Measurements from ENCODE around the gene RGS12. TPM values are rescaled to one million over a fixed set of nuclear protein-coding genes. Genes with fewer than 3 reads are reported as not detected.

The RGS12 gene
- total and polyA plus RNA-seq, 2 donors (not counting 1 experiment from before 2014, with no cell fraction given), result 3.5 to 13.9 TPM

DNA sequence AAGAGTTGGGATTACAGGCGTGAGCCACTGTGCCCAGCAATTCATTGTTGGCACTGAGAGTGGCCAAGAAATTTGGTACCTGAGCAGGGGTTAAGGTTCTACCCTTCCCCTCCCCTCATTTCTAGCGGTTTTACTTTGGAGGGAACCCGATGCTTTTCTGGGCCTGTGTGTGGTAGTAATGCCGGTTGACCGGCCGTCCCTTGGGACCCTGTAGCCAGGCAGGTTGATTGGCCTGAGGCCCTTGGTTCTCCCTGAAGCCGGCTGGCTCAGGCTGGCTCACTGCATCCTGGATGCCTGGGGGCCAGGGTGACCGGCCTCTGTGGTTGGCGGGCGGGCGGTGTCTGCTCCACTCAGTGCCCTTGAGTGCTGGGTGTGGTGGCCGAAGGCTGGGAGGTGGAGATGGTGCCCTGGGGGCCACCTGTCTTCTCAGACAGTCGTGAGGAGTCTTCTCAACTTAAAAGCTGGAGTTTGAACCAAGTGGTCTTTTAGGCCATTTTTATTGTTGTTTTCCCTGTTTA lies 45.6 kb downstream of the RGS12 start:
- Histone ChIP-seq H3K9me3 (ENCODE audit: control extremely low read depth in 1 of 3, control insufficient read depth in 2 of 3, insufficient read depth in 1 of 3, low read length in 2 of 3) (no peaks in the 10 kb centered on the region), H3K4me1 (ENCODE audit: control insufficient read depth in 2 of 2, insufficient read depth in 2 of 2, low read length in 2 of 2) (no peaks in the 10 kb centered on the region), H3K36me3 (replicated peaks in 1 of 2; ENCODE audit: control extremely low read depth in 1 of 2, control insufficient read depth in 1 of 2, extremely low read depth in 1 of 2, insufficient read depth in 2 of 2, low read length in 1 of 2) (no peaks in the 10 kb centered on the region), H3K27ac (ENCODE audit: low read length in 2 of 2) (no peak overlapping the region), H3K4me3 (ENCODE audit: control extremely low read depth in 1 of 5, extremely low read depth in 1 of 5, insufficient read depth in 1 of 5, low read depth in 2 of 5, low read length in 4 of 5) (no peak overlapping the region), H4K20me1 (ENCODE audit: control insufficient read depth, insufficient read depth, low read length, poor library complexity, severe bottlenecking) (no peaks in the 10 kb centered on the region), H3K27me3 (replicated peaks in 1 of 4; ENCODE audit: control extremely low read depth in 1 of 4, control insufficient read depth in 3 of 4, insufficient read depth in 4 of 4, low read length in 3 of 4) (no peaks in the 10 kb centered on the region), H3K4me2 (replicated peaks; ENCODE audit: low read depth, low read length, poor library complexity, severe bottlenecking) (no peak overlapping the region), H2AFZ (ENCODE audit: insufficient read depth, low read depth, low read length, poor library complexity, severe bottlenecking) (no peak overlapping the region), H3K79me2 (ENCODE audit: control insufficient read depth, insufficient read depth, low read length) (no peaks in the 10 kb centered on the region), H3K9ac (ENCODE audit: low read length) (no peak overlapping the region)
- ChIA-PET CTCF (interaction anchor here (1.0 kb wide), 1 partner anchor 8 kb away, joined by 5 read pairs; no protein-coding TSS in a partner anchor), POLR2A (no interaction called here)
- no peak overlapping the region for H3K4me3 Mint-ChIP-seq
- no peak for DNase-seq
- TF ChIP-seq EZH2 (IDR thresholded peaks at IDR 0.05; ENCODE audit: borderline replicate concordance, insufficient read depth, low read depth, low read length, poor library complexity, severe bottlenecking), result no peak
- TF ChIP-seq, protein P1, sequence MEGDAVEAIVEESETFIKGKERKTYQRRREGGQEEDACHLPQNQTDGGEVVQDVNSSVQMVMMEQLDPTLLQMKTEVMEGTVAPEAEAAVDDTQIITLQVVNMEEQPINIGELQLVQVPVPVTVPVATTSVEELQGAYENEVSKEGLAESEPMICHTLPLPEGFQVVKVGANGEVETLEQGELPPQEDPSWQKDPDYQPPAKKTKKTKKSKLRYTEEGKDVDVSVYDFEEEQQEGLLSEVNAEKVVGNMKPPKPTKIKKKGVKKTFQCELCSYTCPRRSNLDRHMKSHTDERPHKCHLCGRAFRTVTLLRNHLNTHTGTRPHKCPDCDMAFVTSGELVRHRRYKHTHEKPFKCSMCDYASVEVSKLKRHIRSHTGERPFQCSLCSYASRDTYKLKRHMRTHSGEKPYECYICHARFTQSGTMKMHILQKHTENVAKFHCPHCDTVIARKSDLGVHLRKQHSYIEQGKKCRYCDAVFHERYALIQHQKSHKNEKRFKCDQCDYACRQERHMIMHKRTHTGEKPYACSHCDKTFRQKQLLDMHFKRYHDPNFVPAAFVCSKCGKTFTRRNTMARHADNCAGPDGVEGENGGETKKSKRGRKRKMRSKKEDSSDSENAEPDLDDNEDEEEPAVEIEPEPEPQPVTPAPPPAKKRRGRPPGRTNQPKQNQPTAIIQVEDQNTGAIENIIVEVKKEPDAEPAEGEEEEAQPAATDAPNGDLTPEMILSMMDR (IDR thresholded peaks at IDR 0.05), result no peak
- intact Hi-C loops (cut with micrococcal nuclease), result no loop called here
- H3K4me1 Mint-ChIP-seq, result peaks cover 6% of the 10 kb centered on the region
- no peaks in the 10 kb centered on the region for H3K27me3 Mint-ChIP-seq
- no peak overlapping the region for H3K27ac Mint-ChIP-seq
- ATAC-seq (ENCODE audit: low read depth), result no peak
- no peaks in the 10 kb centered on the region for H3K9me3 Mint-ChIP-seq (ENCODE audit: insufficient read depth)
- 97% methylated on average over 10 of the region's 13 CpGs for WGBS (ENCODE audit: insufficient coverage)

DNA sequence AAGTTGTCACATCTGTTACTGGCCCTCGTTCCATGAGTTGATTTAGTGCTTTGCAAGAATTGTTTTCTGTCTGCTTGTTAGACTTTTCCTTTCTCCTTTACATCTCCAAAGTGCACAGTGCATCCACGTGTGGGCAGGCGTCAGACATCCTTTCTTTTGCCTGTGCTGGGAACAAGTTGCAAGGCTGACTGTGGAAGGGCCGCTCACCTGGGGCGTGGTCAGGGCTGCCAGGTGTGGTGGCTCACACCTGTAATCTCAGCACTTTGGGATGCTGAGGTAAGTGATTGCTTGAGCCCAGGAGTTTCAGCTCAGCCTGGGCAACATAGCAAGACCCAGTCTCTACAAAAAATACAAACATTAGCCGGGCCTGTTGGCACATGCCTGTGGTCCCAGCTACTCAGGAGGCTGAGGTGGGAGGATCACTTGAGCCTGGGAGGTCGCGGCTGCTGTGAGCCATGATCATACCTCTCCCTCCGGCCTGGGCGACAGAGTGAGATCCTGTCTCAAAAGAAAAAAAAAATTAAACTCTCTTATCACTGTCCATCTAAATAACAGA lies 46.2 kb downstream of the RGS12 start:
- no peak overlapping the region for H3K4me2 ChIP-seq (replicated peaks; ENCODE audit: low read depth, low read length, poor library complexity, severe bottlenecking)
- H4K20me1 ChIP-seq (ENCODE audit: control insufficient read depth, insufficient read depth, low read length, poor library complexity, severe bottlenecking), result no peaks in the 10 kb centered on the region
- no peak overlapping the region for H3K4me3 ChIP-seq (ENCODE audit: control extremely low read depth in 1 of 5, extremely low read depth in 1 of 5, insufficient read depth in 1 of 5, low read depth in 2 of 5, low read length in 4 of 5)
- Mint-ChIP-seq H3K4me3 (no peak overlapping the region), H3K9me3 (ENCODE audit: insufficient read depth) (no peaks in the 10 kb centered on the region), H3K27ac (no peak overlapping the region), H3K4me1 (peaks cover 6% of the 10 kb centered on the region), H3K27me3 (no peaks in the 10 kb centered on the region)
- ATAC-seq (ENCODE audit: low read depth), result no peak
- ChIA-PET CTCF (no interaction called here), POLR2A (no interaction called here)
- H2AFZ ChIP-seq (ENCODE audit: insufficient read depth, low read depth, low read length, poor library complexity, severe bottlenecking), result no peak overlapping the region
- intact Hi-C loops (cut with micrococcal nuclease), result no loop called here
- H3K9ac ChIP-seq (ENCODE audit: low read length), result no peak overlapping the region
- H3K36me3 ChIP-seq (replicated peaks in 1 of 2; ENCODE audit: control extremely low read depth in 1 of 2, control insufficient read depth in 1 of 2, extremely low read depth in 1 of 2, insufficient read depth in 2 of 2, low read length in 1 of 2), result no peaks in the 10 kb centered on the region
- WGBS (ENCODE audit: insufficient coverage), result 92% methylated on average over 6 of the region's 10 CpGs
- DNase-seq, result no peak
- H3K27ac ChIP-seq (ENCODE audit: low read length in 2 of 2), result no peak overlapping the region
- H3K4me1 ChIP-seq (ENCODE audit: control insufficient read depth in 2 of 2, insufficient read depth in 2 of 2, low read length in 2 of 2), result no peaks in the 10 kb centered on the region
- H3K27me3 ChIP-seq (replicated peaks in 1 of 4; ENCODE audit: control extremely low read depth in 1 of 4, control insufficient read depth in 3 of 4, insufficient read depth in 4 of 4, low read length in 3 of 4), result no peaks in the 10 kb centered on the region
- no peaks in the 10 kb centered on the region for H3K79me2 ChIP-seq (ENCODE audit: control insufficient read depth, insufficient read depth, low read length)
- TF ChIP-seq EZH2 (IDR thresholded peaks at IDR 0.05; ENCODE audit: borderline replicate concordance, insufficient read depth, low read depth, low read length, poor library complexity, severe bottlenecking), result no peak
- TF ChIP-seq, protein P1 (IDR thresholded peaks at IDR 0.05), result no peak
- H3K9me3 ChIP-seq (ENCODE audit: control extremely low read depth in 1 of 3, control insufficient read depth in 2 of 3, insufficient read depth in 1 of 3, low read length in 2 of 3), result no peaks in the 10 kb centered on the region

Measured in B cell (primary cell).